NCI-H1417 (cell line): ENCODE measurements around the gene CPLANE2.
"Not testable (repeated sequence)": the region's sequence is repeated elsewhere in the genome, so short reads cannot be mapped to it uniquely, and the experiment has no call there.

Experiments used
- DNase-seq, 3 experiments: peaks; one replicate each; lab custom pipeline; 2025; lab: John Stamatoyannopoulos, UW

Gene CPLANE2

GRCh38 chr1:16236511-16237342, at the start of gene CPLANE2:
TSS of gene CPLANE2 (minus strand) at chr1:16237183. CDS start at chr1:16236742, 441 bp downstream.
- peak; percentile 90 to 95 (median 94) for DNase-seq

DNA sequence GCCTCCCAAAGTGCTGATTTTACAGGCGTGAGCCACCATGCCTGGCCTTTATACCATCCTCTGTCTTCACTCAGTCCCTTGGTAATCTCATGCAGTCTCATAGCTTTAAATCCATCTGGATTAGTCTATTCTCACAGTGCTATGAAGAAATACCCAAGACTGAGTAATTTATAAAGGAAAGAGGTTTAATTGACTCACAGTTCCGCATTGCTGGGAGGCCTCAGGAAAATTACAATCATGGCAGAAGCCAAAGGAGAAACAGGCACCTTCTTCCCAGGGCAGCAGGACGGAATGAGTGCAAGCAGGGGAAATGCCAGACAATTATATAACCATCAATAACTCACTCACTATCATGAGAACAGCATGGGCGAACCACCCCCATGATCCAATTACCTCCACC, 49.1 kb upstream of the CPLANE2 start:
- DNase-seq: no peak

DNA sequence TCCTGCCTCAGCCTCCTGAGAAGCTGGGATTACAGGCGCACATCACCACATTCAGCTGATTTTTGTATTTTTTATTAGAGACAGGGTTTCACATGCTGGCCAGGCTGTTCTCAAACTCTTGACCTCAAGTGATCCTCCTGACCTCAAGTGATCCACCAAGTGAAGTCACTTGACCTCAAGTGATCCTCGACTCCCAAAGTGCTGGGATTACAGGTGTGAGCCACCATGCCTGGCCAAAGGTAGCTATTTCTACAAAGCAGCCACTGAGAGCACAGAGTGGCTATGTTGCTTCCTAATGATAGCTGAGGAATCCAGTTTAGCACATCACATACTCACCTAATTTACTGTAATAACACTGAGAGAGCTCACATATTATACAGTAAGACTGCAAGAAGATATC, 44.8 kb upstream of the CPLANE2 start:
- DNase-seq: no peak

GRCh38 chr1:16279186-16279585, 42.2 kb upstream of the CPLANE2 start:
- DNase-seq: no peak

DNA sequence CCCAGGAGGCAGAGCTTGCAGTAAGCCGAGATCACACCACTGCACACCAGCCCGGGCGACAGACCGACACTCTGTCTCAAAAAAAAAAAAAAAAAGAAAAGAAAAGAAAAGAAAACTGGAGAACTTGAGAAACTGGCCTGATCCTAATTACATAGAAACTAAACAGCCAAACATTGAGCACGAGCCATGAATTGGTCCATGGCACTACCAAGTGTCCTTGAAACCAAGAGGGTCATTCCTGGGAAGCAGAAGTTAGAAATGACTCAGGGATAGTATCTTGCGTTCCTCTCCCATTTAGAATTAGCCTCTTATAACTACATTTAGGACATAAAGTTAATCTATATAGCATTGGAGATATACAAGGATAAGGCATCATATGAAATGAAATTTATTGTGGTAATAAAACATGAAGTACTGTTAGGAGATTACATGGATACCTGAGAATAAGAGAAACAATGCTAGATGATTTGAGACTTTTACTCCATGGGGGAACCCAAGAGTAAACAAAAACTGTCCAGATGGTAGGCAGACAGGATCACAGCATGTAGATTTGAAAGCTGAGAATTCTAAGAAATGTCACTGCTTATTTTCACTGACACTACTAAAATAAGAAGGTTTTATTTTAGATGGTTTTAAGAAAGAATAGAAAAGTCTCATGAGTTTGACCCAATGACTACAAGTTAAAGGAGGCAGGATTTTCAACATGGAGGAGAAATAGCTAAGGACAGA, 39.5 kb upstream of the CPLANE2 start:
- DNase-seq: no peak

DNA sequence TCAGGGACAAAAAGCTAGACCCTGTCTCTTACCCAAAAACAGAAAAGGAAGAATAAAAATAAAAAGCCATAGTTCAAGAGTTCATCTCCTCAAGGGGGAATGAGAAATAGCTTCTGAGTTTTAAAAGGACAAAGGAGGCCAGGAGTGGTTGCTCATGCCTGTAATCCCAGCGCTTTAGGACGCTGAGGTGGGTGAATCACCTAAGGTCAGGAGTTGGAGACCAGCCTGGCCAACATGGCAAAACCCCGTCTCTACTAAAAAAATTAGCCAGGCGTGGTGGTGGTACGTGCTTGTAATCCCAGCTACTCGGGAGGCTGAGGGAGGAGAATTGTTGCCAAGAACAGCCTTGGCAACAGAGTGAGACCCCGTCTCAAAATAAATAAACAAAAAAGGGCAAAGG, 38.6 kb upstream of the CPLANE2 start:
- no peak for DNase-seq

DNA sequence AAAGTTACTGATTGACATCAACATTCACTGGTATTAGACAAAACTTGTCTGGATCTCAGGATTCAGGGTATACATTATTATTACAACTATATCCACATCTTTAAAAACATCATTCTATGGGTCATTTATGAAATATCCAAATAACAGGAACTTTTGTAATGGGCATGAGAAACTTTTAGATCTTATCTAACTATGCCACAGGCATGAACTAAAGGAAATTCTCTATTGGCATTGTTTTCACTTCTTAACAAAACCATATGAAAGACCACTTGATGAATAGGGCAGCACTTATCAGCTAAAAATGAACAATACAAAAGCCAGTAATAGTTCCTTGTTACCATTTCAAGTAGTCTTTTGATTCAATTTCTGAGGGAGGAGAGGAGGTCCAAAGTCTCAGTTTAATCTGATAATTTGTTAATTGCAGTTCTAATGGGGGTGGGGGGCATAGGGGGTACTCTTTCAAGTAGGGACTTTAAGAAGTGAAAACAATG, 30.8 kb upstream of the CPLANE2 start:
- no peak for DNase-seq

- DNase-seq: no peak
Observed at GRCh38 chr1:16266411-16267118, 29.6 kb upstream of the CPLANE2 start.

DNA sequence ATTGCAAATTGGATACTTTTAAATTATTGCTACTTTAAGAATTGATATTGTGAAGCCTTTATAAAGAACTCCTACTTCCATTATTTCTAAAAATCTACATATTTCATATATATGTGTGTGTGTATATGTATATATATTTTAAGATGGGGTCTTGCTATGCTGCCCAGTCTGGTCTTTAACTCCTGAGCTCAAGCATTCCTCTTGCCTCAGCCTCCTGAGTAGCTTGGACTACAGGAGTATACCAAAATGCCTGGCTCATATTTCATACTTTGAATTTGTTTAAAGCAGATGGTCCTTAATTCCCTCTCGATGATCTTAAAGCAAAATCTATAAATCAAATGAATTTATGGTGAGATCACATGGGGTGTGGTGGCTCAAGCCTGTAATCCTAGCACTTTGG, 25.1 kb upstream of the CPLANE2 start:
- DNase-seq: no peak

DNA sequence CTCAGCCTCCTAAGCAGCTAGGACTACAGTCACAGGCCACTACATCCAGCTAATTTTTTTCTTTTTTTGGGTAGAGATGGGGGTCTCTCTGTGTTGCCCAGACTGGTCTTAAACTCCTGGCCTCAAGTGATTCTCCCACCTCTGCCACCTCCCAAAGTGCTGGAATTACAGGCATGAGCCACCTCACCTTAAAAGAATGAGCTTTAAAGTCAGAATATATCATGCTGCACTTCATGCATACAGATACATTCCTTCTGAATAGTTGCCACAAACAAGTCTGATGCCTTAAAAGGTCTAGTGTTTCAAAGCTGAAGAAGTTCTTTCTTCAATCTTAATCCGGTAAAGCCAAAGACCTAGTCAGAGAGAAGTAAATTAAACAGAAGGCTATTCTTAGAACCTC, 23.8 kb upstream of the CPLANE2 start:
- no peak for DNase-seq

- DNase-seq: no peak
Observed at GRCh38 chr1:16258591-16259135, 21.7 kb upstream of the CPLANE2 start.

DNA sequence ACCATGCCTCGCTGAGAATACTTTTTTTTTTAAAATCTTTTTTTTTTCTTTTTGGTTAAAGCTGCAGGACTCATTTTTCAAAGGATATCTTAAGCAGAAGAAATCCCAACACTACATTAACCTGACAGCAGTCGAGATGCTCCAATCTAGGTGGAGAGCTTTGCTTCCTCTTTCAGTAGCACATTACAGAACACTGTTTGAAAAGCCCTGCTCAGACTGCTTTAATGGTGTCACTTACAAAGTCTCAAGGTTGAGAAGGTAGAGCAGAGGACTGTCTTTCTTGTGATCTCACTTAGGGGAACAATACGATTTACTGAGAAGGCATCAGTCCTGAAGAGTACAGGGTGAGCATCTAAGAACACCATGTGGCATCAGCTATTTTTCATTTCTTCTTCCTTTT, 21.0 kb upstream of the CPLANE2 start:
- DNase-seq: no peak

DNA sequence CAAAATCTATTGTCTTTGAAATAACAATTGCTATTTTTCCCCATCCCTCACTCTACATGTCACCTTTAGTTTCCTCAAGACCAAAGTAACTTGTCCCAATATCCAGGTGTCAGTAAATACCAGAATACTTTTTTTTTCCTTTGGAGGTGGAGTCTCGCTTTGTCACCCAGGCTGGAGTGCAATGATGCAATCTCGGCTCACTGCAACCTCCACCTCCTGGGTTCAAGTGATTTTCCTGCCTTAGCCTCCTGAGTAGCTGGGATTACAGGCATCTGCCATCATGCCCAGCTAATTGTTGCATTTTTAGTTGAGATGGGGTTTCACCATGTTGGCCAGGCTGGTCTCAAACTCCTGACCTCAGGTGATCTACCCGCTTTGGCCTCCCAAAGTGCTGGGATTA, 20.6 kb upstream of the CPLANE2 start:
- not testable (repeated sequence) for DNase-seq

DNA sequence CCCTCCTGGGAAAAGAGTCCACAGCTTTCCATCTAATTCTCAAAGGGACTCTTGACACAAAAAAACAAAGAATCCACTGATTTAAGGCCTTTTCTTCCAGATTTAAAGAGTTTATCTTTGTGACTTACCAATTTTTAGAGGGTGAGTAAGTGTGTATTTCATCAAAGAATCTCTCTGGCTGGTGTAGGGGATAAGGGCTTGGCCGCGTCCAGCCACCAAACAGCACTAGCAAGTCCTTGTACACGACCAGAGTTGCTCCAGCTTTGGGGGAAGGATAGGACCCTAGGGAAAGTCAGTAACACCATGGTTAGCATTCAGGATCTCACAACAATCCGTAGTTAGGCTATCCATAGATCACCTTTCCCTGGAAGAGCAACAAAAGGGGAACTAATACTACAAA, 19.5 kb upstream of the CPLANE2 start:
- DNase-seq: no peak

- peak in 1 of 3 experiments; percentile 28 for DNase-seq
Observed at GRCh38 chr1:16254263-16254928, 17.4 kb upstream of the CPLANE2 start.

GRCh38 chr1:16253332-16253922, 16.4 kb upstream of the CPLANE2 start:
- no peak for DNase-seq

DNA sequence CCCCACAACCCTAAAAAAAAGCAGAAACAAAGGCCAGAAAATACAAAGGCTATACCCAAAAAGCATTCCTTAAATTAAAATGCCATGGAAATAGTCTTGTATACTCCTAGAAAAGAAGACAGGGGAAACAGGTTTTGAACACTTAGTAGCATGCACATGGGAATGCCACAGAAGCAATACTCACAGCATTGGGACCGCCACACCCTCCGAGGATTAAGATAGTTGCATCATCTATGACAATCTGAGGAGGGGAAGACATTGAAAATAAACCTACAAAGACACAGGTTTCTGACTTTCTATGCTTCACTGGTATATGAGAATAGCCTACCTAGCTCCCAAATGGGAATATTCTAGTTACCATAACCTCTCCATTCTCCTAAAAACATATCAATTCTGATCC, 15.9 kb upstream of the CPLANE2 start:
- DNase-seq: no peak

- no peak for DNase-seq
Observed at GRCh38 chr1:16251381-16251780, 14.4 kb upstream of the CPLANE2 start.

DNA sequence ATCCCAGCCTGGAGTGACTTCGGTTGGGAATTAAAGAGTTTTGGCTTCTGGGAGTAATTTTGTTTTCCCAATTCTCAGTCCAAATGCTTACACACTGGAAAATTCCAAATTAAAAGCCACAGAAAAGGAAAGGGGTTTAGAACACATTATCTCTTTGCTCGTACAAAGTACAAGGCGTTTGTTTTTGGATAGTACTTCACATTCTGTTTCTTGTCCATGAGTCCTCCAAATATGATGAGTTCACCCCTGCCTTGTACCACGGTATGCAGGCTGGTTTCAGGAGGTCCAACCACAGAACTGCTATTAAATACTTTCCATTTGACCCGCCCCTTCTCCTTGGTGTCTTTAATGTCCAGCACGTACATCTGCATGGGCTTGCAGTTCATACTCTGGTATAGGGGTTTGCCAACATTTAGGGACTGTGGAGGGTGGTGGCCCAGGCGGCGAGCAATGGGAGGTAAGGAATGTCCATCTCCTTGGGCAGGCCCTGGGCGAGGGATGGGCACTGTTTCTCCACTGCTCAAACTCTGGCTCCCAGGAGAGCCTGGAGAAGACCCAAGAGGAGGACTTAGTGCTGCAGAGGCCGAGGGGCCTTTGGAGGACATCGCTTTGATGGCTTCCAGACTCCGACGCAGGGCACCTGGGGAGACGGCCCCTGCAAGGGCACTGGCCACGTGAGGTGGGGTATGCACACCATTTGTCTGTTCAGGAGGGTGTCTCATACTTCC, 13.7 kb upstream of the CPLANE2 start:
- no peak for DNase-seq

DNA sequence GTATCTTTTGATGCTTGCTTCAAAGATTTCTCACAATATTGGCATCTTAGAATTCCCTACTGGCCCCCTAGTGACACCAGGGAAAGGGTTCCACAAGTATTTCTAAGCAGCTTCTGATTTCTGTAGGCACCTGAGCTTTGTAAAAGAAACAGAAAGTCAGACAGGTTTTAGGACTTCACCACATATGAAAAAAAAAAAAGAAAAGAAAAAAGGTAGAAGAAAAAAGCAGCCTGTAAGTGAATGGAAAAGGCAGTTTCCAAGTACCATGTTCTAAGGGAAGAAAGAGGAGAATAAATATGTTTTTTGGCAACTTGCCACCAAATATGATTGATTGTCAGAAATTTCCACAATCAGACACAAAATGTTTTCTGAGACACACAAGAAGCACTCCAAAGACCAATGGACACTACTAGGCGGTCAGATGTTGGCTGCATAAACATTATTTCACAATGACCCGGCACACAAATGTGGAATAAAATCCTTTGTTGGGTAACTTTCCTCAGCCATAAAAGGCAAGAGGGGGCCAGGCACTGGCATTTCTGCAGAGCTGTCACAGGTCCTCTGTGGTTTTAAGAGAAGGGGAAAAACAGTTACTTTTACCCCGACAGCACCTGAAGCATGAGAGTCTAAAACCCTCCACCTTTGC, 12.7 kb upstream of the CPLANE2 start:
- peak in 2 of 3 experiments; percentile 13 to 73 for DNase-seq
